LNCAP (cell line): ENCODE measurements around the gene CFAP43.

Experiments used
- CTCF ChIP-seq: fragments of 450-650 bp; IDR thresholded peaks from 2 replicates; pipeline ENCODE4 v1.5.1; 2017; ENCODE audit warnings: mild to moderate bottlenecking

CFAP43 gene

GRCh38 chr10:104096692-104097091 lies 135.5 kb downstream of the CFAP43 start:
- no peak for TF ChIP-seq CTCF

GRCh38 chr10:104092749-104093148 lies 139.4 kb downstream of the CFAP43 start:
- no peak for TF ChIP-seq CTCF

GRCh38 chr10:104090611-104091010 lies 141.6 kb downstream of the CFAP43 start:
- no peak for TF ChIP-seq CTCF

- no peak for TF ChIP-seq CTCF
Measured at GRCh38 chr10:104089621-104090020, 142.5 kb downstream of the CFAP43 start.

- no peak for TF ChIP-seq CTCF
Measured at GRCh38 chr10:104088239-104088638, 143.9 kb downstream of the CFAP43 start.

- TF ChIP-seq CTCF, result no peak
Measured at GRCh38 chr10:104085801-104086400, 146.3 kb downstream of the CFAP43 start, which contains the start of gene COL17A1. TSS of gene COL17A1 (minus strand) at chr10:104085880. CDS start at chr10:104080673, 5,207 bp downstream.

GRCh38 chr10:104084482-104085142 lies 147.6 kb downstream of the CFAP43 start:
- no peak for TF ChIP-seq CTCF
